ENCODE measurements around the gene DDX43.

DNA sequence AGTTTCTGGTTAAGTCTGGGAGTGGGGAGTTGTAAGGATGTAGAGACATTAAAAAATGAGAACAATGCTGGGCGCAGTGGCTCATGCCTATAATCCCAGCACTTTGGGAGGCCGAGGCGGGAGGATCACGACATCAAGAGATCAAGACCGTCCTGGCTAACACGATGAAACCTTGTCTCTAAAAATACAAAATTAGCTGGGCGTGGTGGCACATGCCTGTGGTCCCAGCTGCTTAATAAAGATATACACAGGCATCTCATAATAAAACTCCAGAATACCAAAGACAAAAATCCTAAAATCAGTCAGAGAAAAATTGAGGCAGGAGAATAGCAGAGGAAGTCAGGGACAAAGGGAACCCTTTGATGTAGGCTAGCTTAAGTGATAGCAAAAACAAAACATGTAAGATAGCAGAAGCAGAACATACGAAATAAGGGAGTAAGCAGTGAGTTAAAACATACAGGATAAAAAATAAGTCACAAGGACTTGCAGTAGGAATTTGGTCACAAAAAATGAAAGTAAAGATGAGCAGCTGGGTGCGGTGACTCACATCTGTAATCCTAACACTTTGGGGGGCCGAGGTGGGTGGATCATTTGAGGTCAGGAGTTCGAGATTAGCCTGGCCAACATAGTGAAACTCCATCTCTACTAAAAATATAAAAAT, 23.6 kb downstream of the DDX43 start:
- TF ChIP-seq, protein P1, sequence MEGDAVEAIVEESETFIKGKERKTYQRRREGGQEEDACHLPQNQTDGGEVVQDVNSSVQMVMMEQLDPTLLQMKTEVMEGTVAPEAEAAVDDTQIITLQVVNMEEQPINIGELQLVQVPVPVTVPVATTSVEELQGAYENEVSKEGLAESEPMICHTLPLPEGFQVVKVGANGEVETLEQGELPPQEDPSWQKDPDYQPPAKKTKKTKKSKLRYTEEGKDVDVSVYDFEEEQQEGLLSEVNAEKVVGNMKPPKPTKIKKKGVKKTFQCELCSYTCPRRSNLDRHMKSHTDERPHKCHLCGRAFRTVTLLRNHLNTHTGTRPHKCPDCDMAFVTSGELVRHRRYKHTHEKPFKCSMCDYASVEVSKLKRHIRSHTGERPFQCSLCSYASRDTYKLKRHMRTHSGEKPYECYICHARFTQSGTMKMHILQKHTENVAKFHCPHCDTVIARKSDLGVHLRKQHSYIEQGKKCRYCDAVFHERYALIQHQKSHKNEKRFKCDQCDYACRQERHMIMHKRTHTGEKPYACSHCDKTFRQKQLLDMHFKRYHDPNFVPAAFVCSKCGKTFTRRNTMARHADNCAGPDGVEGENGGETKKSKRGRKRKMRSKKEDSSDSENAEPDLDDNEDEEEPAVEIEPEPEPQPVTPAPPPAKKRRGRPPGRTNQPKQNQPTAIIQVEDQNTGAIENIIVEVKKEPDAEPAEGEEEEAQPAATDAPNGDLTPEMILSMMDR (IDR thresholded peaks at IDR 0.05; ENCODE audit: low read depth, low read length): no peak
- TF ChIP-seq MYC (IDR thresholded peaks at IDR 0.05; ENCODE audit: low read depth, low read length): no peak

Measured in NB4 (cell line).